Measurements from ENCODE around the gene SEC31A.

DNA sequence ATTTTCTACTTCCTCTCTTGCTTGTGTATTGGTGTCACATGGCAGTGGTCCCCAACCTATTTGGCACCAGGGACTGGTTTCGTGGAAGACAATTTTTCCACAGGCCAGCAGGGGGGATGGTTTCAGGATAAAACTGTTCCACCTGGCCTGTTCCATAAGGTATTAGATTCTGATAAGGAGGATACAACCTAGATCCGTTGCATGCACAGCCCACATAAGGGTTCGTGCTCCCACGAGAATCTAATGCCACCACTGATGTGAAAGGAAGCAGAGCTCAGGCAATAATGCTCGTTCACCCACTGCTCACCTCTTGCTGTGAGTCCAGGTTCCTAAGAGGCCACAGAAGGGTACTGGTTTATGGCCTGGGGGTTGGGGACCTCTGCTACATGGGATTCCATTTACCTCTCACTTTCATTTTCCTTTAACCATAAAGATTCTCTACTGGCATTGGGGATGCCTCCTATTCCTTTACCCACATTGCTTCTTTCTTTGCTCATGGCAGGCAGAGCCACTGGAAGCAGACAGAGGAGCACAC lies 38.1 kb downstream of the SEC31A start:
- TF ChIP-seq CTCF (IDR thresholded peaks at IDR 0.05) (no peak), POLR2A (IDR thresholded peaks at IDR 0.05) (no peak)

All from breast epithelium (tissue), 3 donors.